Astrocyte (in vitro differentiated cells and primary cell): ENCODE results near the gene TNIK.

Experiments
- CTCF ChIP-seq: IDR thresholded peaks from 2 replicates; pipeline ENCODE4 v1.5.1; 2011; ENCODE audit warnings: low read depth, mild to moderate bottlenecking, inconsistent platforms, low read length, moderate library complexity; ENCODE audit not compliant: insufficient read depth
- EZH2 ChIP-seq: IDR thresholded peaks from 2 replicates; pipeline ENCODE4 v1.6.1; 2012; ENCODE audit warnings: mild to moderate bottlenecking, low read length, inconsistent platforms; ENCODE audit not compliant: insufficient read depth

- TF ChIP-seq CTCF (no peak), EZH2 (no peak)
Observed at GRCh38 chr3:171200750-171201088, 259.5 kb downstream of the TNIK start.
